Neutrophil (primary cell): ENCODE results near the gene YIPF4.
"Not testable (repeated sequence)": the region's sequence is repeated elsewhere in the genome, so short reads cannot be mapped to it uniquely, and the experiment has no call there.

Experiments used
- H3K27ac ChIP-seq: fragments of 200-600 bp; sonication (generic); 2 replicates; pipeline ENCODE4 v1.5.1; 2016; ENCODE audit warnings: mild to moderate bottlenecking, moderate library complexity
- H3K27me3 ChIP-seq: fragments of 200-600 bp; sonication (generic); 2 replicates; pipeline ENCODE4 v1.6.0; 2016; ENCODE audit warnings: mild to moderate bottlenecking
- H3K36me3 ChIP-seq: fragments of 200-600 bp; sonication (generic); 2 replicates; pipeline ENCODE4 v1.5.1; 2017
- H3K4me1 ChIP-seq, 2 experiments: fragments of 200-600 bp in 1 of 2; sonication (generic) in 1 of 2; 1 replicate in 1 of 2; 2 replicates in 1 of 2; pipeline versions ENCODE4 v1.5.1 to v1.6.1; 2013 to 2016; ENCODE audit warnings: low read depth in 1 of 2, low read length in 1 of 2, mild to moderate bottlenecking in 1 of 2, moderate library complexity in 1 of 2; ENCODE audit not compliant: control insufficient read depth in 1 of 2, insufficient read depth in 1 of 2
- H3K4me3 ChIP-seq, 2 experiments: fragments of 200-600 bp in 1 of 2; sonication (generic) in 1 of 2; 1 replicate in 1 of 2; 2 replicates in 1 of 2; pipeline ENCODE4 v1.5.1; 2013 to 2016; ENCODE audit warnings: low read depth in 1 of 2, low read length in 1 of 2, mild to moderate bottlenecking in 1 of 2, moderate library complexity in 1 of 2
- H3K9me3 ChIP-seq: fragments of 200-600 bp; sonication (generic); 2 replicates; pipeline ENCODE4 v1.5.1; 2016
- TF ChIP-seq, protein P1 (sequence below): fragments of 200-600 bp; sonication (generic); IDR thresholded peaks from 2 replicates; pipeline ENCODE4 v1.5.1; 2016; ENCODE audit warnings: antibody characterized with exemption

Gene YIPF4

DNA sequence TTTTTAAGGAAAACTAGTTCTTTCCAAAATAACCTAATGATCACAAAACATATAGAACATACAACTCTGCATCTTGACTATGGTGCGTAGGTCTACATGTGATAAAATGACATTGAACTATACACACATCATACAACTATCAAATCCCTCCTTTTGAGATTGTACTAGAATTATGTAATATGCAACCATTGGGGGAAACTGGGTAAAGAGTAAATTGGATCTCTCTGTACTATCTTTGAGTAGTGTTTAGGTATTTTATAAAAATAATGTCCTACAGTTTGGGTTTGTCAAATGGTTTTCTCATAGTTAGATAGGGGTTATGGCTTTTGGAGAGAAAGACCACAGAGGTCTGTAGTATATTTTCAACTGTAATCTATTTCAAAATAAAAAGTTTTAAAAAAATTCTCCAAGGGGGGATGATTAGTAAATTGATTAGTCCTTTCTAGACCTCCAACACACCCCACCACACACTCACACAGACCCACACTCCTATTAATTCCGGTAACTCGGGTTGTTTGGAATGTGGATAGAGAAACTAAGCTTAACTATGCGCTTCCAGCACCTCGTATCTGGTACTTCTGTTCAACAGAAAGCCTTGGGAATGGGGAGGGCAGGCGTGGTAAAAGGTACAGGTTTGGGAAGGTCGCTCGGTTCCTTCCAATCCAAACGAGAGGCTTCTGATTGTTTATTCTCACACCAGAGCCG lies 78.4 kb downstream of the YIPF4 start:
- H3K36me3 ChIP-seq: no peaks in the 10 kb centered on the region
- TF ChIP-seq, protein P1, sequence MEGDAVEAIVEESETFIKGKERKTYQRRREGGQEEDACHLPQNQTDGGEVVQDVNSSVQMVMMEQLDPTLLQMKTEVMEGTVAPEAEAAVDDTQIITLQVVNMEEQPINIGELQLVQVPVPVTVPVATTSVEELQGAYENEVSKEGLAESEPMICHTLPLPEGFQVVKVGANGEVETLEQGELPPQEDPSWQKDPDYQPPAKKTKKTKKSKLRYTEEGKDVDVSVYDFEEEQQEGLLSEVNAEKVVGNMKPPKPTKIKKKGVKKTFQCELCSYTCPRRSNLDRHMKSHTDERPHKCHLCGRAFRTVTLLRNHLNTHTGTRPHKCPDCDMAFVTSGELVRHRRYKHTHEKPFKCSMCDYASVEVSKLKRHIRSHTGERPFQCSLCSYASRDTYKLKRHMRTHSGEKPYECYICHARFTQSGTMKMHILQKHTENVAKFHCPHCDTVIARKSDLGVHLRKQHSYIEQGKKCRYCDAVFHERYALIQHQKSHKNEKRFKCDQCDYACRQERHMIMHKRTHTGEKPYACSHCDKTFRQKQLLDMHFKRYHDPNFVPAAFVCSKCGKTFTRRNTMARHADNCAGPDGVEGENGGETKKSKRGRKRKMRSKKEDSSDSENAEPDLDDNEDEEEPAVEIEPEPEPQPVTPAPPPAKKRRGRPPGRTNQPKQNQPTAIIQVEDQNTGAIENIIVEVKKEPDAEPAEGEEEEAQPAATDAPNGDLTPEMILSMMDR: no peak
- H3K9me3 ChIP-seq: no peaks in the 10 kb centered on the region
- peak overlapping the region; percentile 73 to 89 for H3K4me3 ChIP-seq
- peak overlapping the region; percentile 95 for H3K27ac ChIP-seq
- no peaks in the 10 kb centered on the region for H3K27me3 ChIP-seq
- H3K4me1 ChIP-seq: peaks cover 23 to 25% of the 10 kb centered on the region in 2 experiments

DNA sequence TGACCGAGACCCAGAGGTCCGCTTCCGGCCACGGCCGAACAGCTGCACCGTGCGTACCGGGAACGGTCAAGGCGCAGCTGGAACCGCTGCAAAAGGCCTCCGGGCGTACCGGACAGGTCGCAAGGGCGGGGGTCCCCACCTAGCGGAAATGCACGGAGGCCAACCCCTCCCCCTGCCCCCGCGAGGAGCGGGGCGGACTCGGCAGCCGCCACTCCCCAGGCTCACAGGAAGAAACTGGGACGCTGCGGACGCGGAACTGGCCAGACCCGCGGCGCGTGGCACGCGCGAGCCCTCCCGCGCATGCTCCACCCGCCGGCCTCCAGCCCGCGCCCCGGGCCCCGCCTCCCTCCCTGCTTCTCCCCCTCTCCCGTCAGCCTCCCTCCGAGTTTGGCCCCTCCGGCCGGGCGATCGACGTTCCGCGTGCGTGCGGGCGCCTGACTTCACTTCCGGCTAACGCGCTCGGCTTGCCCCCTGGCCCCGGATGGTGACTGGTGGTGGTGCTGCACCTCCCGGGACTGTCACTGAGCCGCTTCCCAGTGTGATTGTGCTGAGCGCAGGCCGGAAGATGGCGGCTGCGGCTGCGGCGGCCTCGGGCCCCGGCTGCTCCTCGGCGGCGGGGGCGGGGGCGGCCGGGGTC lies 79.1 kb downstream of the YIPF4 start, which contains the start of gene BIRC6:
Gene BIRC6, plus strand, starts transcription at position 343 of the 637 bp plus-strand sequence. Its CDS starts 139 bp downstream, at position 482.
- Histone ChIP-seq H3K9me3 (no peaks in the 10 kb centered on the region), H3K4me3 (peak within 1 kb of the TSS; percentile 73 to 89), H3K27ac (peak within 1 kb of the TSS; percentile 95), H3K36me3 (no peaks in the 10 kb centered on the region), H3K27me3 (no peaks in the 10 kb centered on the region), H3K4me1 (peaks cover 23 to 25% of the 10 kb centered on the region in 2 experiments)
- TF ChIP-seq, protein P1: peak; percentile 64

DNA sequence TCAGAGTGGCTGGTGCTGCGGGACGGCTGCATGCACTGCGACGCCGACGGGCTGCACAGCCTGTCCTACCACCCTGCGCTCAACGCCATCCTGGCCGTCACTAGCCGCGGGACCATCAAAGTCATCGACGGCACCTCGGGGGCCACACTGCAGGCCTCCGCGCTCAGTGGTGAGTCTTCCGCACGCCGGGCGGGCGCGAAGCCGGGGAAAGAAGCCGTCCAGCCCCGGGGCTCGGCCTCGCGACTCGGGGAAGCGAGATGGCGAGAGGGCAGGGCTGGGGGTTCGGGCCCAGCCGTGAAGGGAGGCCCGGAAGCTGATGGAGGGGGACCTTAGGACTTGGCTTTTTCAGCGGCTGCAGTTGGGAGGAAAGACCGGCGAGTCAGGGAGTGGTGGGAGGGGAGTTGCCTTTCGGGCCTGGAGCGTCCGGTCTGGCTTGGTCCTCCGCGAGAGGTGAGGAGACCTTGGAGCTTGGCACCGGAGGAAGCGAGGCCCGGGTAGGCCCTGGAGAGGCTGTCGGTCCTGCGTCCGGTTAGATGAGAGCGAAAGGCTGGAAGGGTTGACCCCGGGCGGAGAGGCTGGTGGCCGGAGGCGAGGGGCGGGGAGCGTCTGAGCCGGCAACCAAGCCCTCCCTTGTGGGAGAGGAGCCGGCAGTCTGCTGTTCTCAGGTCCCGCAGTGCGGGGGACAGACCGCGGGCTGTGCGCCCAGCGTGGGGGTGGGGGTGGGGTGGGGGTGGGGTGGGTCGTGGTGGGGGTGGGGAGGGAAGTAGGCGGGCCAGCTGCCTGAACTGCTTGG lies 79.8 kb downstream of the YIPF4 start:
- Histone ChIP-seq H3K27me3 (no peaks in the 10 kb centered on the region), H3K36me3 (no peaks in the 10 kb centered on the region), H3K27ac (peak overlapping the region; percentile 95), H3K4me1 (peaks cover 23 to 25% of the 10 kb centered on the region in 2 experiments), H3K9me3 (no peaks in the 10 kb centered on the region), H3K4me3 (peak overlapping the region; percentile 73 to 89)
- TF ChIP-seq, protein P1: peak; percentile 14

DNA sequence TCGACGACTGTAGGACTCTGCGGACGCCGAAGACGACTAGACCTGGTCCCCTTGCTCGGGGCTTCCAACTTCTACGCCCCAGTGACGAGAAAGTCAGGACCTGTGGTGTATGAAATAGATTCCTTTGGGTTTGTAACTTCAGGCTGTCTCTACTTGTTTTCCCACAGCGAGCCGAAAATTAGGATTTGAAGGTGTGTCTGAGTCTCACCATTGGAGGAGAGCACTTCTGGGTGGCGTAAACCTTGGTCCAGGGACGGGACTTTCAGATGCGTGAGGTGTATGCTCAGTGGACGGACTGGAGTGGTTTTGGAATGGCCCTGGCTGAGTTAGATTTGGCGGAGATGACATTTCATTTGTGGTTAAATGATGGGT lies 80.4 kb downstream of the YIPF4 start:
- Histone ChIP-seq H3K36me3 (no peaks in the 10 kb centered on the region), H3K27me3 (no peaks in the 10 kb centered on the region), H3K27ac (peak overlapping the region; percentile 95), H3K4me3 (peak overlapping the region; percentile 73 to 89), H3K4me1 (peaks cover 23 to 25% of the 10 kb centered on the region in 2 experiments), H3K9me3 (no peaks in the 10 kb centered on the region)
- TF ChIP-seq, protein P1: no peak

DNA sequence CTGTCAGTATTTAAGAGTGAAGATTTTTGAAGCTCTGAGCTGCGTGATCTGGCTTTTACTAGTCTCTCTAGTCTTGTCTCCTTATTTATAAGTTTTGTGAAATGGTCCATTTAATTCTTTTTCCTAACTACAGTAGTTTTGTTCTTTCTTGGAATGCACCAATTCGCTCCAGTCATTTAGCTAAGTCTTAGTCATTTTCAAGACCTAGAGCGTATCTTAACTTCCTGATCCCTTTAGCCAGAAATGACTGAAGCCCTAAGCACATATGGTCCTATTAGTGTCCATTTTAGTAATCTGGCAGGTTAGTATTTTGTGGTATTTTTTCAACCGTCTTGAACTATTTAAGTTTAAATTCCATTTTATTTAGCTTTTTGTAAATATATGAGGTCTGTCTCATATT lies 82.7 kb downstream of the YIPF4 start:
- no peaks in the 10 kb centered on the region for H3K9me3 ChIP-seq
- H3K4me1 ChIP-seq: peaks cover 23 to 25% of the 10 kb centered on the region in 2 experiments
- no peaks in the 10 kb centered on the region for H3K27me3 ChIP-seq
- H3K36me3 ChIP-seq: no peaks in the 10 kb centered on the region
- TF ChIP-seq, protein P1: no peak
- H3K27ac ChIP-seq: no peak overlapping the region
- no peak overlapping the region for H3K4me3 ChIP-seq

DNA sequence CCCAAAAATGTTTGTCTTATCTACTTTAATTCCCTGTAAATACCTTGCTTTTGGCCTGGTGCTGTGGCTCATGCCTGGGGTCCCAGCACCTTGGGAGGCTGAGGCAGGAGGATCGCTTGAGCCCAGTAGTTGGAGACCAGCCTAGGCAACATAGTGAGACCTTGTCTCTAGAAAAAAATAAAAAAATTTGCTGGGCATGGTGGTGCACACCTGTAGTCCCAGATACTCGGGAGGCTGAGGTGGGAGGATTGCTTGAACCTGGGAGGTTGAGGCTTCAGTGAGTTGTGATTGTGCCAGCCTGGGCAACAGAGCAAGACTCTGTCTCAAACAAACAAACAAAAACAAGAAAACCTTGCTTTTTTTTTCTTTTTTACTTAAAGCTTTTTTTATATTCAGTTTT lies 85.3 kb downstream of the YIPF4 start:
- H3K27ac ChIP-seq: not testable (repeated sequence)

More for the DNA sequence above, 85.3 kb downstream of the YIPF4 start:
- not testable (repeated sequence) for H3K36me3 ChIP-seq, H3K27me3 ChIP-seq, H3K9me3 ChIP-seq, H3K4me3 ChIP-seq
- H3K4me1 ChIP-seq: peaks cover 15 to 18% of the 10 kb centered on the region in 2 experiments
